CD14-positive monocyte (primary cell): ENCODE data around the gene NEXMIF. TPM values are rescaled to one million over a fixed set of nuclear protein-coding genes. Genes with fewer than 3 reads are reported as not detected.

Source experiments
- DNase-seq, 3 donors: peaks; one replicate each; pipeline ENCODE4 v3.0.0-alpha.2; 2011 to 2022
- H2AFZ ChIP-seq: 2 replicates; pipeline ENCODE4 v1.6.0; 2012; ENCODE audit warnings: mild to moderate bottlenecking, low read depth, low read length, inconsistent platforms; ENCODE audit not compliant: insufficient read depth, poor library complexity, severe bottlenecking
- H3K27ac ChIP-seq, 2 donors: 1 replicate in 1 of 2; 2 replicates in 1 of 2; pipeline ENCODE4 v1.5.1; 2012 to 2013; ENCODE audit warnings: low read length in 2 of 2, control low read depth in 1 of 2, inconsistent platforms in 1 of 2, low read depth in 1 of 2, mild to moderate bottlenecking in 1 of 2
- H3K27me3 ChIP-seq, 2 donors: one replicate each; pipeline versions ENCODE4 v1.6.0 to v1.6.1; 2011 to 2013; ENCODE audit warnings: low read length in 2 of 2; ENCODE audit not compliant: control insufficient read depth in 2 of 2, insufficient read depth in 2 of 2
- H3K36me3 ChIP-seq, 2 donors: replicated peaks in 1 of 2; 1 replicate in 1 of 2; 2 replicates in 1 of 2; pipeline versions ENCODE4 v1.5.1 to v1.6.1; 2012 to 2013; ENCODE audit warnings: low read length in 2 of 2, control low read depth in 1 of 2, inconsistent platforms in 1 of 2, mild to moderate bottlenecking in 1 of 2; ENCODE audit not compliant: insufficient read depth in 2 of 2, control insufficient read depth in 1 of 2
- H3K4me1 ChIP-seq, 2 donors: 1 replicate in 1 of 2; 2 replicates in 1 of 2; pipeline versions ENCODE4 v1.5.1 to v1.6.1; 2012 to 2013; ENCODE audit warnings: low read length in 2 of 2, control low read depth in 1 of 2, inconsistent platforms in 1 of 2, mild to moderate bottlenecking in 1 of 2, moderate library complexity in 1 of 2; ENCODE audit not compliant: insufficient read depth in 2 of 2, control insufficient read depth in 1 of 2
- H3K4me2 ChIP-seq: replicated peaks from 2 replicates; pipeline ENCODE3; 2012; ENCODE audit warnings: low read length, moderate library complexity, mild to moderate bottlenecking; ENCODE audit not compliant: poor library complexity, severe bottlenecking; ENCODE audit errors: extremely low read depth
- H3K4me3 ChIP-seq, 3 experiments: fragments of 200-600 bp in 1 of 3; sonication (generic) in 1 of 3; replicated peaks in 1 of 3; 1 replicate in 2 of 3; 2 replicates in 1 of 3; pipeline ENCODE4 v1.5.1; 2011 to 2013; ENCODE audit warnings: low read length in 3 of 3, mild to moderate bottlenecking in 3 of 3, control low read depth in 2 of 3, low read depth in 2 of 3, inconsistent platforms in 1 of 3, moderate library complexity in 1 of 3
- H3K79me2 ChIP-seq: 2 replicates; pipeline ENCODE4 v1.6.0; 2012; ENCODE audit warnings: mild to moderate bottlenecking, control low read depth, inconsistent platforms, low read length, moderate library complexity; ENCODE audit not compliant: insufficient read depth
- H3K9ac ChIP-seq: 2 replicates; pipeline ENCODE4 v1.6.0; 2017; ENCODE audit warnings: low read length, mild to moderate bottlenecking; ENCODE audit not compliant: insufficient read depth, poor library complexity, severe bottlenecking
- H3K9me3 ChIP-seq, 2 donors: replicated peaks in 1 of 2; 1 replicate in 1 of 2; 2 replicates in 1 of 2; pipeline versions ENCODE4 v1.5.1 to v1.6.1; 2012 to 2013; ENCODE audit warnings: low read length in 2 of 2, control low read depth in 1 of 2; ENCODE audit not compliant: control insufficient read depth in 1 of 2, insufficient read depth in 1 of 2
- H4K20me1 ChIP-seq: 2 replicates; pipeline ENCODE4 v1.6.0; 2012; ENCODE audit warnings: mild to moderate bottlenecking, low read length, control low read depth, moderate library complexity; ENCODE audit not compliant: insufficient read depth
- H3K27ac Mint-ChIP-seq, 7 donors: one replicate each; pipeline ENCODE4 v1.8.0; 2020; ENCODE audit warnings: mild to moderate bottlenecking in 7 of 7, mixed read lengths in 7 of 7, moderate library complexity in 6 of 7, inconsistent platforms in 2 of 7
- H3K27me3 Mint-ChIP-seq, 3 donors: one replicate each; pipeline ENCODE4 v1.8.0; 2021 to 2022; ENCODE audit warnings: low read depth in 3 of 3, mild to moderate bottlenecking in 3 of 3, mixed read lengths in 3 of 3, moderate library complexity in 3 of 3, inconsistent platforms in 1 of 3
- H3K36me3 Mint-ChIP-seq, 2 donors: one replicate each; pipeline ENCODE4 v1.8.0; 2020; ENCODE audit warnings: mixed read lengths in 2 of 2, inconsistent platforms in 1 of 2, mild to moderate bottlenecking in 1 of 2
- H3K4me1 Mint-ChIP-seq: one replicate; pipeline ENCODE4 v1.8.0; 2020; ENCODE audit warnings: mild to moderate bottlenecking, mixed read lengths
- H3K4me3 Mint-ChIP-seq, 2 donors: one replicate each; pipeline ENCODE4 v1.8.0; 2020; ENCODE audit warnings: mild to moderate bottlenecking in 2 of 2, mixed read lengths in 2 of 2, moderate library complexity in 1 of 2
- H3K9me3 Mint-ChIP-seq, 7 donors: one replicate each; pipeline ENCODE4 v1.8.0; 2020 to 2022; ENCODE audit warnings: mixed read lengths in 7 of 7, mild to moderate bottlenecking in 6 of 7, moderate library complexity in 6 of 7, inconsistent platforms in 2 of 7
- CTCF ChIP-seq: fragments of 200-600 bp; IDR thresholded peaks from one replicate; pipeline ENCODE4 v1.8.0; 2022; ENCODE audit warnings: antibody characterized with exemption, mild to moderate bottlenecking
- WGBS: methylation state at CpG from one replicate; pipeline ENCODE4 v1.1.5; 2013; ENCODE audit warnings: missing lambda C conversion rate; ENCODE audit not compliant: insufficient coverage; 5-methylcytosine and 5-hydroxymethylcytosine counted together
- intact Hi-C, 2 donors: fragments of 100-400 bp; cut with micrococcal nuclease; formaldehyde crosslinking; loops; one replicate each; pipeline versions ENCODE4 v1.15.0 to v1.15.1; 2023
- polyA plus RNA-seq, 3 donors: library from polyadenylated mRNA; depleted of rRNA in 1 of 3; unstranded in 2 of 3; stranded (reverse) in 1 of 3; fragments of 300-500 nt in 2 of 3; fragments of >200 nt in 1 of 3; fragmentation: Illumina TruSeq in 2 of 3; gene quantifications; 1 replicate in 2 of 3; 2 replicates in 1 of 3; pipeline ENCODE4 v1.2.3, GENCODE V29; 2012 to 2021

The NEXMIF gene
- polyA plus RNA-seq, 3 donors, result not detected

- no peaks in the 10 kb centered on the region for H3K27me3 ChIP-seq
- no peaks in the 10 kb centered on the region for H3K4me1 ChIP-seq
- H3K4me2 ChIP-seq, result no peak overlapping the region
- Mint-ChIP-seq H3K36me3 (no peaks in the 10 kb centered on the region), H3K9me3 (peaks cover 0 to 5% (median 2%) of the 10 kb centered on the region in 7 donors), H3K27ac (no peak overlapping the region), H3K27me3 (peaks cover 0 to 3% (median 0%) of the 10 kb centered on the region in 3 donors), H3K4me3 (no peak overlapping the region), H3K4me1 (no peaks in the 10 kb centered on the region)
- no peak overlapping the region for H2AFZ ChIP-seq
- H3K27ac ChIP-seq, result no peak overlapping the region
- no peaks in the 10 kb centered on the region for H3K36me3 ChIP-seq
- DNase-seq, result no peak
- H3K4me3 ChIP-seq, result no peak overlapping the region
- TF ChIP-seq CTCF, result no peak
- no peaks in the 10 kb centered on the region for H4K20me1 ChIP-seq
- H3K9ac ChIP-seq, result no peak overlapping the region
- no peaks in the 10 kb centered on the region for H3K79me2 ChIP-seq
- no peaks in the 10 kb centered on the region for H3K9me3 ChIP-seq
- intact Hi-C loops, result no loop called here
- WGBS, result no CpG with 5 or more reads among the region's 2 CpGs
Observed at GRCh38 chrX:74902806-74903205, 22.4 kb downstream of the NEXMIF start.

GRCh38 chrX:74892561-74892960 lies 32.7 kb downstream of the NEXMIF start:
- whole genome bisulfite sequencing, result no CpG with 5 or more reads among the region's 3 CpGs
- H3K4me3 ChIP-seq, result no peak overlapping the region
- no peak overlapping the region for H3K27ac ChIP-seq
- intact Hi-C loops, result no loop called here
- H3K36me3 ChIP-seq, result no peaks in the 10 kb centered on the region
- H3K4me2 ChIP-seq, result no peak overlapping the region
- H3K27me3 ChIP-seq, result no peaks in the 10 kb centered on the region
- Mint-ChIP-seq H3K4me3 (no peak overlapping the region), H3K27ac (no peak overlapping the region), H3K27me3 (peaks cover 0 to 4% (median 0%) of the 10 kb centered on the region in 3 donors), H3K9me3 (peaks cover 0 to 3% (median 1%) of the 10 kb centered on the region in 7 donors), H3K4me1 (no peaks in the 10 kb centered on the region), H3K36me3 (no peaks in the 10 kb centered on the region)
- no peak for DNase-seq
- H3K9me3 ChIP-seq, result no peaks in the 10 kb centered on the region
- H3K79me2 ChIP-seq, result no peaks in the 10 kb centered on the region
- no peak overlapping the region for H2AFZ ChIP-seq
- H4K20me1 ChIP-seq, result no peaks in the 10 kb centered on the region
- TF ChIP-seq CTCF, result no peak
- H3K9ac ChIP-seq, result no peak overlapping the region
- H3K4me1 ChIP-seq, result no peaks in the 10 kb centered on the region
